Keratinocyte (primary cell): ENCODE measurements around the gene ARHGEF38. TPM values are rescaled to one million over a fixed set of nuclear protein-coding genes. Genes with fewer than 3 reads are reported as not detected.

Experiments used
- DNase-seq: peaks from one replicate; pipeline ENCODE4 v3.0.0-alpha.2; 2011; ENCODE audit warnings: low read depth, missing footprints, low spot score
- FAIRE-seq: peaks from 2 replicates; lab custom pipeline; 2011; peaks lifted over from hg19 to GRCh38; lab: Jason Lieb, UNC
- H2AFZ ChIP-seq: 2 replicates; pipeline ENCODE4 v1.6.0; 2012; ENCODE audit warnings: low read length, control low read depth, inconsistent platforms; ENCODE audit not compliant: control insufficient read depth
- H3K27ac ChIP-seq: 2 replicates; pipeline ENCODE4 v1.5.1; 2011; ENCODE audit warnings: low read length; ENCODE audit not compliant: control insufficient read depth, insufficient read depth
- H3K27me3 ChIP-seq: 3 replicates; pipeline ENCODE4 v1.6.0; 2011; ENCODE audit warnings: low read length; ENCODE audit not compliant: control insufficient read depth, insufficient read depth; ENCODE audit errors: extremely low read depth
- H3K36me3 ChIP-seq, 2 experiments: 2 replicates in 1 of 2; 3 replicates in 1 of 2; pipeline ENCODE4 v1.5.1; 2011; ENCODE audit warnings: low read length in 2 of 2, mild to moderate bottlenecking in 1 of 2; ENCODE audit not compliant: control insufficient read depth in 2 of 2, insufficient read depth in 2 of 2; ENCODE audit errors: extremely low read depth in 1 of 2
- H3K4me1 ChIP-seq: 3 replicates; pipeline ENCODE4 v1.5.1; 2011; ENCODE audit warnings: low read length; ENCODE audit not compliant: control insufficient read depth, insufficient read depth; ENCODE audit errors: extremely low read depth
- H3K4me2 ChIP-seq: 3 replicates; pipeline ENCODE4 v1.6.0; 2011; ENCODE audit warnings: low read depth, low read length; ENCODE audit not compliant: control insufficient read depth, insufficient read depth; ENCODE audit errors: extremely low read depth
- H3K4me3 ChIP-seq, 3 experiments: fragments of 200-600 bp in 1 of 3; sonication (generic) in 1 of 3; 2 replicates in 2 of 3; 3 replicates in 1 of 3; pipeline ENCODE4 v1.5.1; 2011 to 2016; ENCODE audit warnings: low read length in 3 of 3, mild to moderate bottlenecking in 3 of 3, control low read depth in 2 of 3, inconsistent platforms in 1 of 3, low read depth in 1 of 3, mixed read lengths in 1 of 3, mixed run types in 1 of 3, moderate library complexity in 1 of 3; ENCODE audit not compliant: control insufficient read depth in 2 of 3, insufficient read depth in 2 of 3; ENCODE audit errors: extremely low read depth in 1 of 3
- H3K79me2 ChIP-seq: 2 replicates; pipeline ENCODE4 v1.6.0; 2012; ENCODE audit warnings: low read length; ENCODE audit not compliant: control insufficient read depth, insufficient read depth
- H3K9ac ChIP-seq: 3 replicates; pipeline ENCODE4 v1.6.0; 2011; ENCODE audit warnings: low read length; ENCODE audit not compliant: control insufficient read depth, insufficient read depth; ENCODE audit errors: extremely low read depth
- H3K9me1 ChIP-seq: 3 replicates; pipeline ENCODE4 v1.6.0; 2011; ENCODE audit warnings: low read length; ENCODE audit not compliant: control insufficient read depth, insufficient read depth; ENCODE audit errors: extremely low read depth
- H3K9me3 ChIP-seq: 2 replicates; pipeline ENCODE4 v1.5.1; 2012; ENCODE audit warnings: low read depth, low read length; ENCODE audit not compliant: control insufficient read depth
- H4K20me1 ChIP-seq: 3 replicates; pipeline ENCODE4 v1.6.0; 2011; ENCODE audit warnings: low read length; ENCODE audit not compliant: control insufficient read depth, insufficient read depth; ENCODE audit errors: extremely low read depth
- CTCF ChIP-seq, 3 experiments: IDR thresholded peaks in 1 of 3; conservative IDR thresholded peaks in 1 of 3; optimal IDR thresholded peaks in 1 of 3; 2 replicates in 2 of 3; 3 replicates in 1 of 3; pipeline versions ENCODE3 to v1.5.1; 2011; ENCODE audit warnings: low read length in 3 of 3, mild to moderate bottlenecking in 3 of 3, moderate library complexity in 2 of 3, control low read depth in 1 of 3, inconsistent platforms in 1 of 3; ENCODE audit not compliant: insufficient read depth in 2 of 3; ENCODE audit errors: extremely low read depth in 1 of 3
- EZH2 ChIP-seq: IDR thresholded peaks from one replicate; pipeline ENCODE4 v1.6.1; 2012; ENCODE audit warnings: inconsistent platforms, mild to moderate bottlenecking, low read length, moderate library complexity
- dilution Hi-C: fragments of 300-500 bp; cut with MboI; formaldehyde crosslinking; loops from one replicate; pipeline ENCODE4 v1.7.0; 2020; ENCODE audit warnings: low sequenced_read_pairs; ENCODE audit not compliant: extremely low pct_ligation_motif_present
- polyA plus RNA-seq, 5 experiments: library from polyadenylated mRNA; depleted of rRNA in 3 of 5; stranded (reverse) in 3 of 5; stranded (forward) in 1 of 5; unstranded in 1 of 5; fragments of >200 nt; gene quantifications; 1 replicate in 1 of 5; 2 replicates in 3 of 5; 3 replicates in 1 of 5; pipeline versions ENCODE4 v1.2.1 to v1.2.3, GENCODE V29; 2011 to 2012; ENCODE audit warnings: missing spikeins in 2 of 5, low read depth in 1 of 5, low replicate concordance in 1 of 5

ARHGEF38 gene
- polyA plus RNA-seq, 1 donor (not counting 4 experiments of a cell fraction or from before 2014, with no cell fraction given), result 0.09 TPM

GRCh38 chr4:105710012-105710600 lies 157.7 kb downstream of the ARHGEF38 start:
- TF ChIP-seq EZH2 (no peak), CTCF (optimal IDR thresholded peaks at IDR 0.05 in 1 of 3, IDR thresholded peaks at IDR 0.05 in 1 of 3, conservative IDR thresholded peaks at IDR 0.05 in 1 of 3; ENCODE audit: extremely low read depth in 1 of 3, insufficient read depth in 2 of 3, low read length in 3 of 3) (no peak)
- dilution Hi-C loops, result no loop called here
- FAIRE-seq (no peak), DNase-seq (no peak)
- H3K27ac ChIP-seq, result peak overlapping the region; percentile 92
- peak overlapping the region; percentile 18 for H2AFZ ChIP-seq
- peak overlapping the region; percentile 72 to 95 (median 89) for H3K4me3 ChIP-seq
- peak overlapping the region; percentile 61 for H3K9ac ChIP-seq
- no peaks in the 10 kb centered on the region for H4K20me1 ChIP-seq
- H3K4me2 ChIP-seq, result peak overlapping the region; percentile 94
- no peaks in the 10 kb centered on the region for H3K9me1 ChIP-seq
- H3K36me3 ChIP-seq, result no peaks in the 10 kb centered on the region
- no peaks in the 10 kb centered on the region for H3K27me3 ChIP-seq
- peaks cover 80% of the 10 kb centered on the region for H3K79me2 ChIP-seq
- peaks cover 33% of the 10 kb centered on the region for H3K4me1 ChIP-seq
- H3K9me3 ChIP-seq, result no peaks in the 10 kb centered on the region

GRCh38 chr4:105710678-105711077 lies 158.3 kb downstream of the ARHGEF38 start:
- FAIRE-seq, result peak; percentile 73
- H3K27ac ChIP-seq, result peak overlapping the region; percentile 67

More at GRCh38 chr4:105710678-105711077, 158.3 kb downstream of the ARHGEF38 start:
- dilution Hi-C loops, result no loop called here
- no peaks in the 10 kb centered on the region for H4K20me1 ChIP-seq
- peaks cover 75% of the 10 kb centered on the region for H3K79me2 ChIP-seq
- no peak for DNase-seq
- no peaks in the 10 kb centered on the region for H3K9me1 ChIP-seq
- H3K27me3 ChIP-seq, result no peaks in the 10 kb centered on the region
- H3K9me3 ChIP-seq, result no peaks in the 10 kb centered on the region
- peak overlapping the region; percentile 94 for H3K4me2 ChIP-seq
- TF ChIP-seq EZH2, result no peak
- no peak for TF ChIP-seq CTCF (optimal IDR thresholded peaks at IDR 0.05 in 1 of 3, IDR thresholded peaks at IDR 0.05 in 1 of 3, conservative IDR thresholded peaks at IDR 0.05 in 1 of 3; ENCODE audit: extremely low read depth in 1 of 3, insufficient read depth in 2 of 3, low read length in 3 of 3)
- H3K4me3 ChIP-seq, result peak overlapping the region; percentile 4 to 95 (median 89)
- peak overlapping the region; percentile 18 for H2AFZ ChIP-seq
- peaks cover 33% of the 10 kb centered on the region for H3K4me1 ChIP-seq
- no peaks in the 10 kb centered on the region for H3K36me3 ChIP-seq
- peak overlapping the region; percentile 61 for H3K9ac ChIP-seq
